Mesendoderm (in vitro differentiated cells): Measurements from ENCODE around the gene SRRM3.
"Not testable (repeated sequence)": the region's sequence is repeated elsewhere in the genome, so short reads cannot be mapped to it uniquely, and the experiment has no call there.

ENCODE experiments used
- DNase-seq: peaks from one replicate; pipeline ENCODE4 v3.0.0; 2013
- H2AK5ac ChIP-seq: 2 replicates; pipeline ENCODE4 v1.6.1; 2013; ENCODE audit warnings: low read length, inconsistent platforms
- H2BK120ac ChIP-seq: 2 replicates; pipeline ENCODE4 v1.6.1; 2013; ENCODE audit warnings: low read depth, mild to moderate bottlenecking, low read length, moderate library complexity, mixed read lengths
- H2BK15ac ChIP-seq: replicated peaks from 2 replicates; pipeline ENCODE4 v1.6.1; 2013; ENCODE audit warnings: low read depth, mild to moderate bottlenecking, moderate library complexity
- H2BK5ac ChIP-seq: 2 replicates; pipeline ENCODE4 v1.6.1; 2013; ENCODE audit warnings: low read length, inconsistent platforms
- H3K18ac ChIP-seq: 2 replicates; pipeline ENCODE4 v1.6.1; 2013; ENCODE audit warnings: mild to moderate bottlenecking, low read length, mixed read lengths
- H3K23ac ChIP-seq: one replicate; pipeline ENCODE4 v1.6.1; 2013; ENCODE audit warnings: low read length
- H3K27ac ChIP-seq: 2 replicates; pipeline ENCODE4 v1.5.1; 2013; ENCODE audit warnings: low read depth, mild to moderate bottlenecking, inconsistent platforms, low read length, moderate library complexity
- H3K27me3 ChIP-seq: 2 replicates; pipeline ENCODE4 v1.6.1; 2013; ENCODE audit warnings: low read length, control low read depth, mild to moderate bottlenecking, inconsistent platforms; ENCODE audit not compliant: insufficient read depth, poor library complexity
- H3K36me3 ChIP-seq: 2 replicates; pipeline ENCODE4 v1.6.1; 2013; ENCODE audit warnings: low read length, inconsistent platforms; ENCODE audit not compliant: control insufficient read depth, insufficient read depth
- H3K4ac ChIP-seq: one replicate; pipeline ENCODE4 v1.6.1; 2013; ENCODE audit warnings: low read depth, mild to moderate bottlenecking, low read length, moderate library complexity
- H3K4me1 ChIP-seq: 2 replicates; pipeline ENCODE4 v1.6.1; 2013; ENCODE audit warnings: low read depth, low read length, inconsistent platforms; ENCODE audit not compliant: control insufficient read depth
- H3K4me2 ChIP-seq: 2 replicates; pipeline ENCODE4 v1.6.1; 2013; ENCODE audit warnings: low read length
- H3K4me3 ChIP-seq: 2 replicates; pipeline ENCODE4 v1.5.1; 2013; ENCODE audit warnings: mild to moderate bottlenecking, low read length
- H3K56ac ChIP-seq: one replicate; pipeline ENCODE4 v1.6.1; 2013; ENCODE audit warnings: low read length
- H3K79me1 ChIP-seq: 2 replicates; pipeline ENCODE4 v1.6.1; 2013; ENCODE audit warnings: low read length, inconsistent platforms
- H3K79me2 ChIP-seq: 2 replicates; pipeline ENCODE4 v1.6.1; 2013; ENCODE audit warnings: mild to moderate bottlenecking, low read length; ENCODE audit not compliant: control insufficient read depth, insufficient read depth
- H3K9ac ChIP-seq: 2 replicates; pipeline ENCODE4 v1.6.1; 2013; ENCODE audit warnings: low read length, inconsistent platforms
- H4K5ac ChIP-seq: one replicate; pipeline ENCODE4 v1.6.1; 2013; ENCODE audit warnings: low read length
- H4K8ac ChIP-seq: one replicate; pipeline ENCODE4 v1.6.1; 2013; ENCODE audit warnings: low read depth, mild to moderate bottlenecking, control low read depth, low read length, moderate library complexity
- WGBS: extraction: QIAGEN DNeasy Blood & Tissue Kit; methylation state at CpG from one replicate; pipeline ENCODE4 v1.1.7; 2013; ENCODE audit warnings: low lambda C conversion rate, missing lambda C conversion rate; ENCODE audit not compliant: insufficient coverage; ENCODE audit errors: extremely low coverage; 5-methylcytosine and 5-hydroxymethylcytosine counted together

Gene SRRM3

GRCh38 chr7:76226878-76227423, 25.3 kb downstream of the SRRM3 start:
- not testable (repeated sequence) for H3K4me3 ChIP-seq, H4K5ac ChIP-seq, H3K27ac ChIP-seq, H3K36me3 ChIP-seq, H3K9ac ChIP-seq, H2BK120ac ChIP-seq, H2BK15ac ChIP-seq, DNase-seq, H2AK5ac ChIP-seq, H3K56ac ChIP-seq, H3K4ac ChIP-seq, H2BK5ac ChIP-seq, H4K8ac ChIP-seq, H3K4me1 ChIP-seq, H3K18ac ChIP-seq, H3K79me1 ChIP-seq, H3K23ac ChIP-seq, H3K4me2 ChIP-seq, H3K27me3 ChIP-seq, H3K79me2 ChIP-seq
- WGBS: no CpG with 5 or more reads among the region's 1 CpG

GRCh38 chr7:76230214-76230613, 28.5 kb downstream of the SRRM3 start:
- no peak overlapping the region for H3K56ac ChIP-seq
- no CpG with 5 or more reads among the region's 5 CpGs for WGBS

GRCh38 chr7:76231071-76231470, 29.4 kb downstream of the SRRM3 start:
- no peak overlapping the region for H2BK15ac ChIP-seq
- H3K4me2 ChIP-seq: no peak overlapping the region
- no peak overlapping the region for H3K56ac ChIP-seq
- H3K79me2 ChIP-seq: no peaks in the 10 kb centered on the region
- no peak for DNase-seq
- no peak overlapping the region for H4K5ac ChIP-seq
- H2BK5ac ChIP-seq: no peak overlapping the region
- H3K9ac ChIP-seq: no peak overlapping the region
- no peaks in the 10 kb centered on the region for H3K79me1 ChIP-seq
- no peak overlapping the region for H3K23ac ChIP-seq
- H3K4me1 ChIP-seq: peaks cover 3% of the 10 kb centered on the region
- no peak overlapping the region for H3K4ac ChIP-seq
- H2AK5ac ChIP-seq: no peak overlapping the region
- H3K18ac ChIP-seq: no peak overlapping the region
- H3K27me3 ChIP-seq: no peaks in the 10 kb centered on the region
- no CpG with 5 or more reads among the region's 6 CpGs for WGBS
- no peak overlapping the region for H3K4me3 ChIP-seq
- no peak overlapping the region for H4K8ac ChIP-seq
- H2BK120ac ChIP-seq: no peak overlapping the region
- H3K27ac ChIP-seq: no peak overlapping the region
- H3K36me3 ChIP-seq: no peaks in the 10 kb centered on the region

More at GRCh38 chr7:76230214-76230613, 28.5 kb downstream of the SRRM3 start:
- Histone ChIP-seq H3K4me1 (peaks cover 3% of the 10 kb centered on the region), H3K27ac (no peak overlapping the region), H2BK5ac (no peak overlapping the region), H3K9ac (no peak overlapping the region), H4K8ac (no peak overlapping the region), H2BK15ac (no peak overlapping the region), H3K79me2 (no peaks in the 10 kb centered on the region), H3K4me2 (no peak overlapping the region), H2AK5ac (no peak overlapping the region), H3K27me3 (no peaks in the 10 kb centered on the region), H3K18ac (no peak overlapping the region), H3K4me3 (no peak overlapping the region), H3K4ac (no peak overlapping the region), H3K36me3 (no peaks in the 10 kb centered on the region), H3K79me1 (no peaks in the 10 kb centered on the region), H4K5ac (no peak overlapping the region), H2BK120ac (no peak overlapping the region), H3K23ac (no peak overlapping the region)
- DNase-seq: no peak

- H2BK5ac ChIP-seq: no peak overlapping the region
- H2BK15ac ChIP-seq: no peak overlapping the region
- no peak overlapping the region for H3K18ac ChIP-seq
- no peak overlapping the region for H3K4me3 ChIP-seq
- no peaks in the 10 kb centered on the region for H3K79me1 ChIP-seq
- H4K8ac ChIP-seq: no peak overlapping the region
- H3K23ac ChIP-seq: no peak overlapping the region
- no peaks in the 10 kb centered on the region for H3K27me3 ChIP-seq
- no peaks in the 10 kb centered on the region for H3K79me2 ChIP-seq
- DNase-seq: peak; percentile 27
- no peak overlapping the region for H2AK5ac ChIP-seq
- no peak overlapping the region for H3K56ac ChIP-seq
- no peaks in the 10 kb centered on the region for H3K36me3 ChIP-seq
- no peak overlapping the region for H4K5ac ChIP-seq
- H2BK120ac ChIP-seq: no peak overlapping the region
- WGBS: no CpG with 5 or more reads among the region's 9 CpGs
- H3K27ac ChIP-seq: no peak overlapping the region
- H3K4me1 ChIP-seq: peaks cover 3% of the 10 kb centered on the region
- no peak overlapping the region for H3K4ac ChIP-seq
- no peak overlapping the region for H3K9ac ChIP-seq
- H3K4me2 ChIP-seq: no peak overlapping the region
Observed at GRCh38 chr7:76231583-76231982, 29.9 kb downstream of the SRRM3 start.

GRCh38 chr7:76232698-76233097, 31.0 kb downstream of the SRRM3 start:
- Histone ChIP-seq H3K27ac (no peak overlapping the region), H3K4me1 (peaks cover 3% of the 10 kb centered on the region)

More at GRCh38 chr7:76232698-76233097, 31.0 kb downstream of the SRRM3 start:
- Histone ChIP-seq H4K5ac (no peak overlapping the region), H3K4me2 (no peak overlapping the region), H3K79me2 (no peaks in the 10 kb centered on the region), H3K23ac (no peak overlapping the region), H3K27me3 (no peaks in the 10 kb centered on the region), H3K9ac (no peak overlapping the region), H2BK15ac (no peak overlapping the region), H3K18ac (no peak overlapping the region), H2BK5ac (no peak overlapping the region), H2AK5ac (no peak overlapping the region), H3K4me3 (no peak overlapping the region), H4K8ac (no peak overlapping the region), H3K36me3 (no peaks in the 10 kb centered on the region), H3K79me1 (no peaks in the 10 kb centered on the region), H3K4ac (no peak overlapping the region), H2BK120ac (no peak overlapping the region), H3K56ac (no peak overlapping the region)
- peak; percentile 31 for DNase-seq
- no CpG with 5 or more reads among the region's 10 CpGs for WGBS
